ENCODE results near the gene RTN4IP1.
"Not testable (repeated sequence)": the region's sequence is repeated elsewhere in the genome, so short reads cannot be mapped to it uniquely, and the experiment has no call there.

The RTN4IP1 gene

DNA sequence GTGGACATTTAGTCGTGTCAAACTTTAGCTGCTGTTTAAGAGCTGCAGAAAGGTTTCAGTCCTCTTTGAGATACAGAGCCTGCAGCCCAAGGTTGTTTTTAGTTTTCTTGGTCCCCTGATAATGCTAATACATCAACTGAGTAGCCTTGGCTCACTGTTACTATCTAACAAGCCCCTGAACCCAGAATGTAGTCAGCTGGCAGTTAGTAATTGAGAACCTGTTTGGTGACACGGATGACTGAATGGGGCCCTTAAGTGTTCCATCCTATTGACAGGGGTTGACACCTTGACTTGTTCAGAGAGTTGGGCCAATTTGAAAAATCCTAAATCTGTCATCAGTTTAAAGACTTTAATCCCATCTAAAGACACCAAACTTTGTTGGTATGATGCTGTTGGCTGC, 2.8 kb downstream of the RTN4IP1 start:
- no peak for DNase-seq

DNA sequence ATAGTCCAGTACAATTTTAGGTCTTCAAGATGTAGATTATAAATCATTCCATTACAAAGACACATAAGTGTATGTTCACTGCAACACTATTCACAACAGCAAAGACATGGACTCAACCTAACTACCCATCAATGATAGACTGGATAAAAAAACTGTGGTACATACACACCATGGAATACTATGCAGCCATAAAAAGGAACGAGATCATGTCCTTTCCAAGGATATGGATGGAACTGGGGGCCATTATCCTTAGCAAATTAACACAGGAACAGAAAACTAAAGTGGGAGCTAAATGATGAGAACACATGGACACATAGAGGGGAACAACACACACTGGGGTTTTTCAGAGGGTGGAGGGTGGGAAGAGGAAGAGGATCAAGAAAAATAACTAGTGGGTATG, 6.3 kb downstream of the RTN4IP1 start:
- no peak for DNase-seq

GRCh38 chr6:106622412-106622811, 6.9 kb downstream of the RTN4IP1 start:
- DNase-seq, result no peak

DNA sequence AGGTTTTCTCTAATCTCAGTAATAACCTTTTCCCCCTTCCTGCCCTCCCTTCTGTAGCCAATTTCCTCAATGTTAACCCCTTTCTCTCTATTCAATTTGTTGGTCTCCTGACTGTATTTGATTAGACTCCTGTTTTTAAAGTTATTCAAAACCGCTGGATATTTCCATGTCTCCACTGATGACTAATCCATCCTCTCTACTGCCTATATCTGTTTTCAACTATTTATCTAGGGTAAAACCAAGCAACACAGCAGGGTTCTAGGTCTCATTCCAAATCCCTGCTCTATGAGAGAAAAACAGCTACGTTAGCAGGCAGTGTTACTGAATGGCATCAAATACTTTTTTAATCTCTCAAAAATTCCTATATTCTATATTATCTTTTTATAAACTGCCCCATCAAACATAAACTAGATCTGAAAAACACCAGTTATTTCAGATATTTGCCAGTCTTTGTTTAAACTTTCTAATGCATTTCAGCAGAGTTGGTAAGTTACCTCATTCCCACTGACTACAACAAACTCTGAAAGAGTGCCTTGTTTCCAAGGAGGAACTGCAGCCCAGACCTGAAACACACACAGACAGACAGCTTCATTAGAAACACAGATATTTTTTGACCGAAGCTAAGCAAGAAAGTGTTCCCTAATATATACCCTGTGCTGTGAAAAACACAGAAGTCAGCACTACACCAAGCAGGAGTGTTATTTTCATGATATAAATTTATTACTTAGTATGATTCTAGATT, 8.2 kb downstream of the RTN4IP1 start:
- DNase-seq, result no peak

- DNase-seq, result no peak
Measured at GRCh38 chr6:106619223-106619622, 10.1 kb downstream of the RTN4IP1 start.

DNA sequence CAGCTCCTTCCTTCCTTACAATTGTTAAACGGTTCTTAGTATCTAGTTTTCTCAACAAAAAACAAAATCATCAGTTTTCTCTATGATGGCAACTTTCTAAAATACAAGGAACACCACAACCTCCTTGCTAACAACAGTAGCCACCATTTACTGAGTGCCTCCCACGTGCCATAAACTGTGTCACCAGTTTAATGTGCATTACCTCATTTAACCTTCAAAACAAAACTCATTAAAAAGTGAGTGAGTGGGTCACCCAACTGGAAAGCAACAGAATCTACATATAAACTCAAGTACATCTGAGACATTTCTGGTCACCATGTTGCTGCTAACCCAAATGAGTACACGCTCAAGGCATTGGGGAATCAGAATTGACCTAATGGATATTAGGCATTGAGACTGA, 11.0 kb downstream of the RTN4IP1 start:
- no peak for DNase-seq

DNA sequence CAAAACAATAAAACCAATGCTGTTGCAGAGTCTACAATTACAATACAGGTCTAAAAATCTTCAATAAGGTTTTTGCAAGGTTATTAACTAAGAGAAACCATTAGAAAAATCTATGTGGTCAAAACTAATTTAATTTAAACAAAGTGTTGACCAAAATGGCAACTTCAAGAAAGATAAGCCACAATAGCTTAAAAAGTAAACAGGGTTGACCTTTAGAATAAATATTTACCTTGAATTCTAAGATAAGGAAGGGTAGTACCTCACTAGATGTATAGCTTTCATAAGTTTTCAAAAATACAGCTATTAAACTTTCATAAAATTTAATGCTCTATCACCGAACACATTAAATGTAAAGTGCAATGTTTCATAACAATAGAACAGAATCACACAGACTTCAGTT, 11.4 kb downstream of the RTN4IP1 start:
- DNase-seq, result no peak

DNA sequence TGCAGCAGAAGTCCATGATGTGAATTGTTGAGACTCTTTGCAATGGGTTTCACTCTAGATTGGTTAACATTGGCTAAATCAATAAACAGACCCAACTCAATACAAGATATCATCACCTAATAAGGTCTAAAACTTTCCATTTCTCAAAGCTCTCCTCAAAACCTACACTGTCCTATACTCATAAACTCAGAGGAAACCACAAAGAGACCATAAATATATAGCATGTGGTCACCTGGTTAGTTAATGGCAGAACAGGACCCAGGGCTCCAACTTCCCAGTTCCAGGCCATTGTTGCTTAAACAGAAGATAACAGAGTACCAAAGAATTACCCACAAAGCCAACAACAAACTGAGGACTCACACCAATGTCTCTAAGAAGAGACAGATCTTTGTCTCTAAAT, 12.0 kb downstream of the RTN4IP1 start:
- DNase-seq, result no peak

DNA sequence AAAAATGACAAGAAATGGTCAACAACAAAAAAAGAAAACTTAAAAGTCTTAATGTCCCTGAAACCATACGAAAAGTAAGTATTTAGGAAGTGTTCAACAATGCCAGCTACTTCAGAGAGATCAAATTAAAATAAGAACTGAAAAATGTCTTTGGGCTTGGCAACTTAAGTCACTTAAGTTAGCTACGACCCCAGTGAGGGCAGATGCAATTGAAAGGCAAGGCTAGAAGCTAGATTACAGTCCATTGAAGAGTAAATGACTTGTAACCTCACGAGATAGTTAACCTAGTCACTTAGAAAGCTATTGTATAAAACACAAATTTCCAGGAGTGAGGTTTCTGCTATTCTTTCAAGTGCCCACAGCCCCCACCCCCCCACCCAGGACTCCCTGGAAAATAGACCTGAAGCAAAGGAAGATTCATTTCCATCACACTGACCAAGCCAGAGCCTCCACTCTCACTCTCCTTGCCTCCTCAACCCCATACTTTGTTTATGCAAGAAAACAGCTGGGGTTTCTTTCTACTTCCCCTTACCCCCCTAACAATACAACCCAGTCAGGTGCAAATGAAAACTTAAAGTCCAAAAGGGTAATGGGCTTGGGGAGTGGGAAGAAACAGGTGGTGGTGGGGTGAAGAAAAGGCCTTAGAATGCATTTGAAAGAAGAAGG, 14.6 kb downstream of the RTN4IP1 start:
- DNase-seq, result no peak

DNA sequence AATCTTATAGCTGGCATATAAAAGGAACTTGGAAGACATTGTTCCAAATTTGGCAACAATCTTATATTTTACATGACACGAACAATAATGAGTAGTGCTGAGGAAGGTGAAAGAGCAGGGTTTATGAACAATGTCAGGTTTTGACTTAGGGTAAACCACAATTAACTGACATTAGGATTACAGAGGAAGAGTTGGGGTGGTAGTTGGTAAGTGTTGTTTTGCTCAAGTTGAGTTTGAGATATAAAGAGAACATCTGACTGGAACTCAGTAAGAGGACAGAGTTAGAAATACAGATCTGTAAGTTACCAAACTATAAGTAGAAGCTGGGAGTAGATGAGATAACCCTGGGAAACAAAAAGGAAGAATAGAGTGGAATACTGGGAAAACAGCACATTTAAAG, 15.1 kb downstream of the RTN4IP1 start:
- no peak for DNase-seq

DNA sequence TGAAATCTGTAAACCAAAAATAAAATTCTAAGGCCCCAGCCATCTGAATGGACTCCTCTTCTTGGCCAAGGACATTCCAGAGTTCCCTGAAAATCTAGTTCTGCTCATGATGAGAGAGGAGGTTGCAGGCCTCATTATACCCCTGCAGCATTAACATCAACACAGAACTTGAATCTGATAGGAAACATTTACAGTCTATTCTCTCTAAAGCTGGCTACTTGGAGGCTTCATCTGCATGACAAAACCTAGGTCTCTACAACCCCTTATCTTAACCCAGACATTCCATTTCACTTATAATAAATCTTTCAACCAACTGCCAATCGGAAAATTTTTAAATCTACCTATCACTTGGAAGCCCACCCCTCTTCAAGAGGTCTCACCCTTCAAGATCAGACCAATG, 15.7 kb downstream of the RTN4IP1 start:
- DNase-seq, result no peak

DNA sequence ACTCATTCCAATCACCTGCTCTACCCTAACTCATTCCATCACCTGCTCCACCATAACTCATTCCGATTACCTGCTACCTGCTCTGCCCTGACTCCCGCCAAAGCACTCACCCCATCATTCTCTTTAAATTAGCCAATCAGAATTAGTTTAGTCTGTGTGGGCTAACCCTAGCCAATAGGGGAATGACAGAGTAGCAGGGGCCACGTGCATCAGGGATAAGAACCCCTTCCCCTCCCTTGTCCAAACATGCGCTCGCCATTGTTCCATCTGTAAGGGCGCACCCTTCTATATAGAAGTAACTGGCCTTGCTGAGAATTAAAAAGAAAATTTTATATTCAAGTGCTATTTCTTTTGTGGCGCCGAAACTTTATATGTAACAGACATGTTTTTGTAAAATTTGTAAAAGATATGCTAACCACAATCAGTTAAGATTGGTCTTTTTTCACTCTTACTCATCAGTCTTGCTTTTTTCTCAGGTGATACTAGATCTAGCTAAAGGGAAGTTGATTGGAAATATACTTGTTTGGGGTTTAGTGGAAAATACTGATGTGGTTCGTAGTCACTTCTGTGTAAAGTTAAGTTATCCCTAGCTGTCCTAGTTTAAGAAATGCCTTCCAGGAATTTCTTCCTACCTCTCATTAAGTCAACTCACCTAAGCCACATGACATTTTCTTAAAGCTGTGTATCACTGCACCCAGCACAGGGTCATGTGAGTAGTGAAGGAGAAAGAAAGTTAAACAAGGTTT, 16.5 kb downstream of the RTN4IP1 start:
- DNase-seq, result no peak

DNA sequence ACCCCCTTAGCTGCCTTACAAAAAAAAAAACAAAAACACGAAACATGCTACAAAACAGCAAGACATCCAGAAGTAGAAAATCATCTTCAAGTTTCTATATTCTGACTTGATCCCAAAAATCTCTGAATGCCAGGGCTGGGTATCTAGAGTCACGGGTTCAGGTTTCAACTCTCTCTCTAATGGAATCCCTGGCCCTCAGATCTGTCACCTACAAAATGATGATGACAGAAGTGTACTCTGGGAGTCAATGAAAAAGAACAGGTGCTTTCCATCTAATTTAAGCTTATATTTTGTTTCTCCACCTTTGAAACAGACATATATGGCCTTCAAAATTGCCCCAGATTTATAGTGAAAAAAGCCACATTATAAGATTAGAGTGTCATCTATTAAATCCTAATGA, 18.3 kb downstream of the RTN4IP1 start:
- DNase-seq, result no peak

DNA sequence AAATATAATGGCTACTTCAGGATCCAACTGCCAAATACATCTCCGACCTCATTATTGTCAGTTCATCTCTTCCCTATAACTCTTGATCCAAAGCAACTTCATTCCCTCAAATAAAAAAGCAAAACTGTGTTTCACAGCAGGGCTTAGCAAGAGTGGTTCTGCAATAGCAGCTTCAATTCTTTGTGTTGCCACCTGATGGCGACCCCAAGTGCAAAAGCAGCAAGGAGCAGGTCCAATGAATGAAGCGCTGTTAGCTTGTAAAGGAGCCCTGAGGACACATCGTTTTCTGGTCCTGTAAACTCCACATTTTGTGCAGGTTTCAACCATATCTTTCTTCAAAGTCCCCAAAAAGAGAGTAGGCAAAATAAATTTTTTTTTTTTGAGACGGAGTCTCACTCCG, 19.6 kb downstream of the RTN4IP1 start:
- DNase-seq, result peak in 1 of 5 donors; percentile 33

GRCh38 chr6:106608080-106608668, 21.1 kb downstream of the RTN4IP1 start:
- DNase-seq, result peak in 1 of 5 donors; percentile 65

DNA sequence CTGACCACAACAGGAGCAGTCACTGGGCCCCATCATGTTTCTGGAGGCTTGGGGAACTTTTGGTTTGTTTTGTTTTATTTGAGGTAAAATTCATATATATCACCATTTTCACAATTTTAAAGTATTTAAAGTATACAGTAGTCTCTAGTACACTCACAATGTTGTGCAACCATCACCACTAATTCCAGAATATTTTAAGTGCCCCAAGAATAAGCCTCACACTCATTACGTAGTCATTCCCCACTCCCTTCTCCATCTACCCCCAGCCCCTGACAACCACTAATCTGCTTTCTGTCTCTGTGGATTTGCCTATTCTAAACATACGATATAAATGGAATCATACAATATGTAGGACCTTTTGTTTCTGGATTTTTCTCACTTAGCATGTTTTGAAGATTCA, 29.0 kb downstream of the RTN4IP1 start:
- no peak for DNase-seq

DNA sequence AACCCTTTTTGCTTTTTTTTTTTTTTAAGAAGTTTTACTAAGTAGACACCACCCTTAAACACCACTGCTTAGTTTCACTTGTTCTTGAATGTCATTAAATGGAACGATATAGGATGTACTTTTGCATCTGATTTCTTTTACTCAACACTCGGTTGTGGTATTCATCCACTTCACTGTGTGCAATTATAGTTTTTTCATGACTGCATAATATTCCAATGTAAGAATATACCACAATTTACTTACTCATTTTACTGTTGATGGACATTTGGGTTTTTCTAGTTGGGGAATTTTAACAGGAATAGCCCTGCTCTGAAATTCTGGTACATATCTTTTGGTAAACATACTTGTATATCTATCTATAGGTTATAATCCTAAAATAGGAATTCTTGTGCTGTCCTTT, 29.9 kb downstream of the RTN4IP1 start:
- no peak for DNase-seq

DNA sequence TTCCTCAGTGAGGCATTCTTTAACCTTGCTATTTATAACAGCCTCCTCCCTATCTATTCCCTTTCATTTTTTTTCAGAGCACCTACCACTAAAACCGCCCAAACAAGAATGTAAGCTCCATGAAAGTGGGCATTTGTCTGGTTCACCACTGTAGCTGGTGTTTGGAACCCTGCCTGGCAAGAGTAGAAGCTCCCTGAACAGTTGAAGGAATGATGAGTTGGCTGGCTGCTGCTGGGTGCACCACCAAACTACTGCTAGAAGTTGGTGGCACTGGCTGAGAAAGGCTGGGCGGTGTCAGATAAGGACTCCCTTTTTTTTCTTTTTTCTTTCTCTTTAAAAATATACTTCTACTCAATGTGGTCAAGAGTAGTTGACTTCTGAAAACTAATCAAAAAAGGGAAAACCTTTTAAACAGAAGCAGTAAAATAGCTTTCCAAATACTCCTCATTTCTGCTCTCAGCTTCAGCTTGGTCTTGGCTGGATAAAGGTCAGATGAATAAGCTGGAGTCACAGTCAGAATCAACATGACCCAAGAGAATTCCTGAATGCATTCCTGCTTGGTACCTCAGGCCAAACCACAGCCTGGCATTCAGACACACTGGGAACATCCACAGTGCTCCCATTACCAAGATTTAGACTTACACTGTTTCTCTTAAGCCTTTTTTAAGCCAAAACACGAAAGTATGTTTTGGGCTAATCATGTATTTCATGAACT, 38.0 kb downstream of the RTN4IP1 start:
- no peak for DNase-seq

DNA sequence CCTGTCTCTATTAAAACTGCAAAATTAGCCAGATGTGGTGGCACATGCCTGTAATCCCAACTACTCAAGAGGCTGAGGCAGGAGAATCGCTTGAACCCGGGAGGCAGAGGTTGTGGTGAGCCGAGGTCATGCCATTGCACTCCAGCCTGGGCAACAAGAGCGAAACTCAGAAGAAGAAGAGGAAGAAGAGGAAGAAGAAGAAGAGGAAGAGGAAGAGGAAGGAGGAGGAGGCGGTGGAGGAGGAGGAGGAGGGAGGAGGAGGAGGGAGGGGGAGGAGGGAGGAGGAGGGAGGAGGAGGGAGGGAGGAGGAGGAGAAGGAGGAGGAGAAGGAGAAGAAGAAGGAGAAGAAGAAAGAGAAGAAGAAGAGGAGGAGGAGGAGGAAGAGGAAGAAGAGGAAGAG, 40.4 kb downstream of the RTN4IP1 start:
- DNase-seq, result not testable (repeated sequence)

- no peak for DNase-seq
Measured at GRCh38 chr6:106586815-106587415, 42.4 kb downstream of the RTN4IP1 start.

- no peak for DNase-seq
Measured at GRCh38 chr6:106581468-106581867, 47.8 kb downstream of the RTN4IP1 start.

- no peak for DNase-seq
Measured at GRCh38 chr6:106579281-106579680, 50.0 kb downstream of the RTN4IP1 start.
